Stimulated activated CD4-positive, alpha-beta T cell treated with anti-CD3 and anti-CD28 coated beads, Interleukin-4, amount 100 ng/mL, for 4 hours (primary cell): ENCODE measurements around the gene AGBL2.
A peak's percentile ranks its signal among the peaks of the same experiment; 100 is the strongest.
"Not testable (repeated sequence)": the region's sequence is repeated elsewhere in the genome, so short reads cannot be mapped to it uniquely, and the experiment has no call there.

ENCODE experiments used
- DNase-seq, 2 experiments: peaks; one replicate each; pipeline ENCODE4 v3.0.0-alpha.2; 2020

The AGBL2 gene, protein sequence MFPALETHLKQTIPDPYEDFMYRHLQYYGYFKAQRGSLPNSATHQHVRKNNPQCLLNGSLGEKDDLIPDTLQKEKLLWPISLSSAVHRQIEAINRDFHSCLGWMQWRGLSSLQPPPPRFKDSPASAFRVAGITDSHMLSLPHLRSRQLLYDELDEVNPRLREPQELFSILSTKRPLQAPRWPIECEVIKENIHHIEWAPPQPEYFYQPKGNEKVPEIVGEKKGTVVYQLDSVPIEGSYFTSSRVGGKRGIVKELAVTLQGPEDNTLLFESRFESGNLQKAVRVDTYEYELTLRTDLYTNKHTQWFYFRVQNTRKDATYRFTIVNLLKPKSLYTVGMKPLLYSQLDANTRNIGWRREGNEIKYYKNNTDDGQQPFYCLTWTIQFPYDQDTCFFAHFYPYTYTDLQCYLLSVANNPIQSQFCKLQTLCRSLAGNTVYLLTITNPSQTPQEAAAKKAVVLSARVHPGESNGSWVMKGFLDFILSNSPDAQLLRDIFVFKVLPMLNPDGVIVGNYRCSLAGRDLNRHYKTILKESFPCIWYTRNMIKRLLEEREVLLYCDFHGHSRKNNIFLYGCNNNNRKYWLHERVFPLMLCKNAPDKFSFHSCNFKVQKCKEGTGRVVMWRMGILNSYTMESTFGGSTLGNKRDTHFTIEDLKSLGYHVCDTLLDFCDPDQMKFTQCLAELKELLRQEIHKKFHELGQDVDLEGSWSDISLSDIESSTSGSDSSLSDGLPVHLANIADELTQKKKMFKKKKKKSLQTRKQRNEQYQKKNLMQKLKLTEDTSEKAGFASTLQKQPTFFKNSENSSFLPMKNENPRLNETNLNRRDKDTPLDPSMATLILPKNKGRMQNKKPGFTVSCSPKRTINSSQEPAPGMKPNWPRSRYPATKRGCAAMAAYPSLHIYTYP

DNA sequence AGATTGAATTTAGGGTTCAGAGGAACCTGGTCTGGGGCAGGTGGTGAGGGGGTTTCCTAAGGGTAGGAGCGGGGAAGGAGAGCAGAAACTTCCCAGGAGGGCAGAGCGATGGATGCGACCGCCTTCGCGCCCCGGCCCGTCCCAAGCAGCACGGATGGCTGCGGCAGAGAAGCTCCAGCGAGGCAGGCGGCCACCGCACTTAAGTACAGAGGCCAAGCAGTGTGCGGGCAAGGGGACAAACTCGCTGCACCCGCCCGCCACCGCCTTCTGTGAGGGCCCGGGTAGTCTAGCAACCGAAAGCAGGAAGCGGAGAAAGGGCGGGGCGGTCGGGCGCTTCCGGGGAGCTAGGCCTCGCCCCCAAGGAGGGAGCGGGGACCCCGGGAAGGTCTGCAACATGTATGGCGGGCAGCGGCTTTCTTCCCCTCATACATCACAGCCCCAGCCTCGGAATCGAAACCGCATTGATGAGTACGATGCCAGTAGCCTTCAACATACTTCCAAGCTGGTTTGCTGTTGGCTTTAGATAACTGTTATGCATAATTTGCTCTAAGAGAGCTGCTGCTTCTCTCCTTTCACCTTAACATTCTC is at the start of gene AGBL2:
AGBL2 (minus strand) TSS at position 288 of the 588 bp plus-strand sequence. CDS start 719 bp downstream, outside the sequence.
- peak; percentile 75 to 78 for DNase-seq

DNA sequence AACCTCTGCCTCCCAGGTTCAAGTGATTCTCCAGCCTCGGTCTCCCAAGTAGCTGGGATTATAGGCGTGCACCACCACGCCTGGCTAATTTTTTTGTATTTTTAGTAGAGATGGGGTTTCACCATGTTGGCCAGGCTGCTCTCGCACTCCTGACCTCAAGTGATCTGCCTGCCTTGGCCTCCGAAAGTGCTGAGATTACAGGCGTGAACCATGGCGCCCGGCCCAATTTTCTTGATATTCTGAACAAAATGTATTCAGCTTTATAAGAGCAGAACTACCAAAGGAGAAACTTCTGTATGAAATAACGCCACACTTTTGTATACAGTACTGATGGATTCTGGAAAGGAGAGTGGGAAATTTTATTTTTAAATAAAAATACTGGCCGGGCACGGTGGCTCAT is 44.1 kb upstream of the AGBL2 start:
- DNase-seq, result not testable (repeated sequence)

DNA sequence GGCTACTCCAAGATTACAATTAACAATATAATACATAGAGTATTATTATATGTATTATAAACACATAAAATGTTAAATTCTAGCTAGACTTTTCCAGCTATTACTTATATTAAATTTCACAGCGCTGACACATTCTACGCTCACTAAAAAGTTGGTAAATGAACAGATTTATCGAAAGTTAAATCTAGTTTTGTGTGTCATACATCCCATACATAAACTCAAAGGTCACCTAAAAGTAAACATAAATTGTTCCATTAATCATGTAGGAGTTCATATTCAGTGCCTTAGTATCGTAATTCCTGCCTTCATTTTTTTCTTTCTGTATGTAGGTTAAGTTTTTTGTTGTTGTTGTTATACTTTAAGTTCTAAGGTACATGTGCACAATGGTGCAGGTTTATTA is 41.0 kb upstream of the AGBL2 start:
- DNase-seq, result no peak

DNA sequence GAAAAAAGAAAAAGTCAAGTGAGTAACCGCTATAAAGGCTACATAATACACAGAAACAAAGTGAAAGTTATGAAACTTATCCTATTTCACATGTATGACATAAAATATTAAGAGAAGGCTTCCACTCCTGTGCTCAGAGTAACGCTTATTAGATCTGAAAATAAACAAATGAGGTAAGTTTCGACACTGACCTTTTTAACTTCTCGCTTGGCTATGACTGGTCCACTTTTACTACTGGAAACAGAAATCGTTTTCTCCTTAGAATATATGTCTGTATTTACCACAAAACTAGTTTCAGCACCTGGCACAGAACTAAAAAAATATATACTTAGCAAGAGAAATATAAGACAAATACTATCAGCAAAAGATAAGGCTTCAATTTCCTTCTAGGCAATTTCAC is 35.6 kb upstream of the AGBL2 start:
- DNase-seq, result no peak

DNA sequence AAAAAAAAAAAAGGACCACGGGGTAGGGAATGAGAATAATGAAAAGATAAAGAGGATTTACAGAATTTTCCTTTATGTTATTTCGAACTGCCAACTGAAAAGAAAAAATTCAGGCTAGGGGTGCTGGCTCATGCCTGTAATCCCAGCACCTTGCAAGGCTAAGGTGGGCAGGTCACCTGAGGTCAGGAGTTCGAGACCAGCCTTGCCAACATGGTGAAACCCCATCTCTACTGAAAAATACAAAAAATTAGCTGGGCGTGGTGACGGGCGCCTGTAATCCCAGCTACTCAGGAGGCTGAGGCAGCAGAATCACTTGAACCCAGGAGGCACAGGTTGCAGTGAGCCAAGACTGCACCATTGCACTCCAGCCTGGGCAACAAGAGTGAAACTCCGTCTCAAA is 27.3 kb upstream of the AGBL2 start:
- DNase-seq, result not testable (repeated sequence)

DNA sequence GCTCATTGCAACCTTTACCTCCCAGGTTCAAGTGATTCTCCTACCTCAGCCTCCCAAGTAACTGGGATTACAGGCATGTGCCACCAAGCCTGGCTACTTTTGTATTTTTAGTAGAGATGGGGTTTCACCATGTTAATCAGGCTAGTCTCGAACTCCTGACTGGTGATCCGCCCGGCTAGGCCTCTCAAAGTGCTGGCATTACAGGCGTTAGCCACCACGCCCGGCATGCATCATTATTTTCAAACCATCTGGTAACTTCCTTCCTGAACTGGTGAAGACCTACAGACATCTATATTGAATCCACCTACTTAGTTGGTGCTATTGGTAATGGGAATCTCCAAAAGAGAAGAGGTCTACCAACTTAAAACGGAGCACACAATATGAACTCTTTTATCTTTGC is 22.6 kb upstream of the AGBL2 start:
- not testable (repeated sequence) for DNase-seq

DNA sequence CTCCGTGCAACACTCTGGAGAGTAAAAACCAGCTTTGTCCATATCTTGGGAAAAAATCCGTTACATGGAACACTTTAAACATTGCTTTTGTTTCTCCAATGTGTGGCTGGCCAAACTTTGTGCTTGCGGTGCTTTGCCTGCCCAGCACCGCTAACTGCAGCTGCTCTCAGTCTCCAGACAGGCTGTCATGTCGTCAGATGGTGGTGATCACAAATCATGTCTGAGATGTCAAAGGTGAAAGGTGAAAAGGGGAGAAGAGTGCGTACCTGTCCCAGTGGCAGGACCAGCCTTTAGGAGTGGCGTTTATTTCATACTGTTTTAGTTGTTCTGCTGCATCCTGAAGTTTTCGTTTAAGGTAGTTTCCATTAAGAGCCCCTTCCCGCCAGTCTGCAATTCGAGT is 17.1 kb upstream of the AGBL2 start:
- no peak for DNase-seq

DNA sequence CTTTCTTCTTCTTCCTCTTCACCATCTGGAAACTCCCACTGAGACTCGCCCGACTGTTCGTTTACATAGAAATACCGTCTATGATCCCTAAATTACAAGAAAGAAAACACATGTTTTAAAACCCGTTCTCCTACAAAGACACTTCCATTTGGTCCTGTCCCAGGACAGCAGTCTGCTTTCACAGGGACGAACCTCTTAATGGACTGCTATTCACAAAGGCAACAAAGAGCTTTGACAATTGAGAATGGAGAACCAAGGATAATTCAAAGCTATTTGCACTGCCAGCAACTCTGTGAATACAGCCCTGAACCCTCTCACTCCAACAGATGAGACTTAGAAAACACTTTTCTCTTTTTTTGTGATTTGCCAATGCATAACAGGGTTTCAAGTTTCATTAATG is 16.3 kb upstream of the AGBL2 start:
- no peak for DNase-seq

DNA sequence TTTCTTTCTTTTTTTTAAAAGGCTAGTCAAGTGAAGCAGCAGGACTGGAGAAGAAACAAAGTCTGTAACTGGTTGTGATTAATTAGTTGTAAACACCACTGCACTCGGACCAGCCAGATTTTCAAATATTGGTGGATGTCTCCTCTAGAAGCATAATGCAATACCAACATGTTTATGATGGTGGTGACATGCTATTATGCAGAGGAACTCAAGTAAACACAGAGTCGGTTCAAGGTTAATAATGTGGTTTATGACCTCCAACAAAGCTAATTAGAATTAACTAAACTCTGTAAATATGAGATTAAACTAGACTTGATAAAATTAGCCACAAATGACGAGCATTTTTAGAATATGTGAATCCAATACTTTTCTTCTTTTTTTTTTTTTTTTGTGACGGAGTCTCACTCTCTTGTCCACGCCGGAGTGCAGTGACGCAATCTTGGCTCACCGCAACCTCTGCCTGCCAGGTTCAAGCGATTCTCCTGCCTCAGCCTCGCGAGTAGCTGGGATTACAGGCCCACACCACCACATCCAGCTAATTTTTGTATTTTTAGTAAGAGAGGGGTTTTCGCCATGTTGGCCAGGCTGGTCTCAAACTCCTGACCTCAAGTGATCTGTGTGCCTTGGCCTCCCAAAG is 11.8 kb upstream of the AGBL2 start:
- DNase-seq, result no peak

DNA sequence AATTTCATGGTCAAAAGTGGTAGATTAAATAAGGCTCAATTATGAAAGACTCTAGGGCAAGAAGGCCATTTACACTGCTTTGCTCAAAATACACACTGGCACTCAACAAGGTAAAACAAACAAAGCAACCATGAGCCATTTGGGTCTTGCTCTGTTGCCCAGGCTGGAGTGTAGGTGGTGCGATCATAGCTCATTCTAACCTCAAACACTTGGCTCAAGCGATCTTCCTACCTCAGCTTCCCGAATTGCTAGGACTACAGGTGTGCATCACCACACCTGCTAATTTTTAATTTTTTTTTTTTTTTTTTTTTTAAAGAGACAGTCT is 10.9 kb upstream of the AGBL2 start:
- no peak for DNase-seq

DNA sequence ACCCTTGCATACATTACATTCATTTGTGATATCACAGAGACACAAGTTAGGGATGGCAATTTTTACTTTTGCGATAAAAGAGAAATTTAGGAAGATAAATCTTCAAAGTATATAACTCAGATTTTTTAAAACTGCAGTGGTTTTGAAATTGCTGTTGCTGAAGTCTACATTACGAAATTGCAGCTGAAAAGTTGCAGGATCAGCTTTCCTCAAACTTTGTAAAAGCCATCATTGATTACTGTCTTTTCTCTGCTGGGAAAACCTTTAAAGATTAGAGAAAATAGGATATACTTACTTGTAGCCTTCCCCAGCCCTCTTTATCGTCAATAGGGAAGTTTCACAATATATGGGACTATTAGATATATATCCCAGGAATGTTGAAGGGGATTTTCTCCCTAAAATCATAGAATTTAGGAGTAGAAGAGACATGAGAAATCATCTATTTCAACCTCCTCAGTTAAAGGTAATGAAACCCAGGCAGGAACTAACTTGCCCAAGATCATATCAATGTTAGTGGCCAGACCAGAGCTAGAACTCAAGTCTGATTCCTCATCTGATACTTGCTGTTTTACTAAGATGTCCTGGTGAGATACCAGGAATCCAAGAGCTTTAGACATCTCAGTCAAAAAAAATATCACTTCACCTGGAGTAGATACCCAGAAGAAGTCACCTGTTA is 10.4 kb upstream of the AGBL2 start:
- no peak for DNase-seq

DNA sequence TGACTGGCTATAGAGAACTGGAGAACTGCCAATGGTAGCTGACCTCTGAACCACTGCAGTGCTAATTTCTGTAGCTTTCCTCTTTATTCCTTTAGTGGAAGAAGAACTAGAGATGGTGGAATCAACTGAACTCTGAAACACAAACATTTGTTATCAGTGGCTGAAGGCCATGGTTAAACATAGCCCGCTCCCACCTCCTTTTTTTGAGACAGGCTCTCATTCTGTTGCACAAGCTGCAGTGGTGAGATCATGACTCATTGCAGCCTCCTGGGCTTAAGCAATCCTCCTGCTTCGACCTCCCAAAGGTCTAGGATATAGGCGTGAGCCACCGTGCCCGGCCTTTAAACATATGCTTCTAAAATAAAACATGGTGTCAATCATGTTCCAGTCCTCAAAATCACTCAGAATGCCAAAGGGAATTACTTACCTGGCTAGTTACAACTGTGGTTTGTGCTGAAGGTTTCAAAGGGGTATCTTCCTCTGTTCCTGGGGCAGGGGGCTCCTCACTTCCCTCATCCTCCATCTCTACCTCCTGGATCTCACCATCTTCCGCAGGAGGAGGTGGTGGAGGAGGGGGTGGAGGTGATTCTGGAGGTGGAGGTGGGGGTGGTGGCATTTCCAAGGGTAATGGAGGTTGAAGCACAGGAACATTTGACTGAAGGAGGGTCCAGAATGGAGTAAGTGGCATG is 9.0 kb upstream of the AGBL2 start:
- DNase-seq, result no peak

DNA sequence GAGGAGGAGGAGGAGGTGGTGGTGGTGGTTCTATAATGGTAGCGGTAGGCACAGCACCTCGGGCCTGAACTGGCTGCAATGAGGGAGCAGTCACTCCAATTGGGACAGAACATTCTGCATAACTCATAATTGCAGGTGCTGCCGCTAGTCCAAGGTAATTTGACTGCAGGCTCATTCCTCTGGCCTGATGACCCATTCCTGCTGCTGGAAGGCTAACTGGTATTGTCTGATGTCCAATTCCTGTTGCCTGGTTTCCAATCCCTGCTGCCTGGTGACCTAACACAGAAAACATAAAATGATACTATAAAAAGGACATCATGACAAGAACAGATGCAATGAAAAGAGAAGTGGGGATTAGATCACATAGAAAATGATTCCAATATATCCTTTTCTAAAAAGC is 7.9 kb upstream of the AGBL2 start:
- DNase-seq, result no peak

DNA sequence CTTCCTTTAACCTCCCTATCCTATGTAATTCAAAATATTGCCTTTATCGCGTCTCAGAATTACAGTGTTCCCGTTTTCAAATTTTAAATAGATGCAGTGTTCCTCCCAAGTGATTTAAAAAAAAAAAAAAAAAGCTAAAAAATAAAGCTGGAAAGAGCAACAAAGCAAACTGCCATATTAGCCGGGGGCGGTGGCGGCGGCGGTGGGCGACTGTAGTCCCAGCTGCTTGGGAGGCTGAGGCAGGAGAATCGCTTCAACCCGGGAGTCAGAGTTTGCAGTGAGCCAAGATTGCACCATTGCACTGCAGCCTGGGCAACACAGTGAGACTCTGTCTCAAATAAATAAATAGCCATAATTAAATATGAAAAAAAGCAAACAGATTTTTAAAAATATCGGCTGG is 5.5 kb upstream of the AGBL2 start:
- no peak for DNase-seq

DNA sequence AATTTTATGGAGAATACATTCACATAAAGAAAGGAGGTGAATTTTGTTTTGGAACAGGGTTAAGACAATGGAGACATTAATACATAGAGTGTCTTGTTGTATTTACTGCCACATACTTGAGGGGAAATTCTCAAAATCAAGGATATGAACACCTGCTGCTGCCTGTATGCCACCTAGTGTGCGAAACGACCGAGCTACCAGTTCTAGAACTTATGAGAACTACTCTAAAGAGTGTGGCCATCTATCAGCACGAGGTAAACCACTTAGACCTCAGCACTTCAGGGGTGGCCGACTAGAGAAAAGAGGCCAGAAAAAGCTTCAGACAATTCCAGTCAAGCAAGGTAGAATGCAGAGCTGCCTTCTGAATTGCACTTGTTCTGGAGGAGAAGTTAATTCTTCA is 1.5 kb upstream of the AGBL2 start:
- no peak for DNase-seq

DNA sequence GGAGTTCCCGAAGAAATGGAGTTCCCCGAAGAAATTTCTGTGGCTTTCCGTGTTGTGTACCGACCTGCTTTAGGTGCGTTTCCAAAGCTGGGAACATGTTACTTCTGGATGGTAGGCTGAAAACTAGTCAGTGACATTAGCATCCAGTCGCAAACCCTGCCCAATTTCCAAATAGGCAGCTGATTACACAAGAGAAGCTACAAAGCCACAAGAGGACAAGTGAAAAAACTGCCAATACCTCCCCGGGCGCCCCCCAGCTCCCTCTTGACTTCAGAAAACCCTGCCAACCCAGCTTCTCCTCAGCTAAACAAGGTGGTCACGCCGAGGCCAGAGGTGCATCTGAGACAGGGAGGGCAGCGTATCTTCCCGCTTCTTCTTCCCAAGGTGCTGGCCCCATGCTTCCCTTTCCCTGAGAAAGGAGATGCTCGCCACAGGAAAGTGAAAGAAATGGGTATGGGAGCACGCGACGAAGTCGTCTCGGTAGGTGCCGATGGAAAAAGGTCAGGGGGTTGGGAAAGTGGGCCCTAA is 551 bp downstream of the AGBL2 start:
- no peak for DNase-seq

DNA sequence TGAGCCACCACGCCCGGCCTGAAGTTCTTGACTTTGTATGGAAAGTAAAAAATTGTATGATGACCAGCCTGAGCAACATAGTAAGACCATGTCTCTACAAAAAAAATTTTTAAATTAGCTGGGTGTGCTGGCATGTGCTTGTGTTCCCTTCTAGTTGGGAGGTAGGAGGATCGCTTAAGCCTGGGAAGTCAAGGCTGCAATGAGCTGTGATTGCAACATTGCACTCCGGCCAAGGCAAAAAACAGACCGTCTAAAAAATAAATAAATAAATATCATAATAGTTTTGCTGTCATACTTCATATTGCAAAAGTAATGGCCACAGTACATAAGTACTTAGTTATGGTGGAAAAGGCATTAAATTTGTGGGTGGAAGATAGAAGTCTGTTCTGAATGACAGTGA is 3.4 kb downstream of the AGBL2 start:
- DNase-seq, result no peak

DNA sequence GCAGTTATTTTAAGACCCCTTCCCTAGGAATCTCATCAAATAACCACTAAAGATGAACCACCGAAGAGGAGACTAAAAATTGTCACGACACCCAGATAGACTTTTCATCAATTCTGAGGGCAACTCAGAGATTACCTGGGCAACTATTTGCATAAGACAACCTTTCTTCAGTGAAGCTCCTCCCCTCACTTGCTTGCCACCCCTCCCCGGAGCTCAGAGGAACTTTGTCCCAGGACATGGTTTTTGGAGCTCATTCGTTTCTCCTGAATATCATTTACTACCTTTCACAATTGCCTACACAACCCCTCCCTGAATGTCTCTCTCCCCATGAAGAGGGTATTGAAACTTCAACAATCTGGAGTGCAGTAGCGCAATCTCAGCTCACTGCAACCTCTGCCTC is 3.9 kb downstream of the AGBL2 start:
- DNase-seq, result no peak

DNA sequence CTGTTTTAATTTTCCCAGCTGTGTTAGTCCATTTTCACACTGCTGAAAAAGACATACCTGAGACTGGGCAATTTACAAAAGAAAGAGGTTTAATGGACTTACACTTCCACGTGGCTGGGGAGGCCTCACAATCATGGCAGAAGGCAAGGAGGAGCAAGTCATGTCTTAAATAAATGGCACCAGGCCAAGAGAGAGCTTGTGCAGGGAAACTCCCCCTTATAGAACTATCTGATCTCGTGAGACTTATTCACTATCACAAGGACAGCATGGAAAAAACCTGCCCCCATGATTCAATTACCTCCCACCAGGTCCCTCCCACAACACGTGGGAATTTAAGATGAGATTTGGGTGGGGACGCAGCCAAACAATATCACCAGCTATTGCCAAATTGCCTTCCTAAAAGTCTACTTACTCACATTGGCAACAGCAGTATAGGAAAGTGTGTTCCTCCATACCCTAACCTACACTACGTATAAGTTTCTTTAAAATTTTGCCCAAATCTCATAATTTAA is 7.8 kb downstream of the AGBL2 start:
- not testable (repeated sequence) for DNase-seq

DNA sequence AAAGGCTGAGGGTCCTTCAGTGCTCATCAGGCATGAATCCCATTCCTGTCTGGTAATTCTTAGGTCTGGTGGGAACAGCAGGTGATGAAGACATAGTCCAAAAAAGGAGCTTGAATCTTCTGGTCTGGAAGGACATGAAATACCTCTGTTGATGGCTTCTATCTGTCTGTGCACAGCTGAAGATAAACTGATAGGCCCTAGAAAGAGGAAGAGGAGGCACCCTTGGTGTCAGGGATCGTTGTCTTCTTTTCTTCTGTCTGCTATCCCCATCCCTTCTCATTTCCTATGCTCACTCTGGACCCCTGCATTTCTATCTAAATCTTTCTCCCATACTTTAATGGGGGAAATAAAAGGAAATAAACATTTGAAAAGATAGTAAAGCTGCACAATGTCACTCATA is 9.4 kb downstream of the AGBL2 start:
- DNase-seq, result no peak

DNA sequence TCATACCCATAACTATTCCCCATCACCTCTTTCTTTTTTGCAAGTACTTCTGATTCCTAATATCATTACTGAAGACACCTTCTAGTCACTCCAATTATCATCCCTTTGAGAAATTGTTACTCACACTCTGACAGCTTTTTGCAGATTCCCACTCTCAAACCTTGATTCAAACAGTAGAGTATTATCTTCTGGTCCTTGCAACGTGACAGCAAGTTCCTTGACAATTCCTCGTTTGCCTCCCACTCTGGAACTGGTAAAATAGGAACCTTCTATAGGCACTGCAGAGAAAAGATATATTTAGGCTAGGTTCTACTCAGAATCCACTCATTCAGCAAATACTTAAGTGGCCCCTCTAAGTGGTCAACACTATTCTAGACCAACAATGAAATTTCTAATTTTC is 23.2 kb downstream of the AGBL2 start:
- no peak for DNase-seq

DNA sequence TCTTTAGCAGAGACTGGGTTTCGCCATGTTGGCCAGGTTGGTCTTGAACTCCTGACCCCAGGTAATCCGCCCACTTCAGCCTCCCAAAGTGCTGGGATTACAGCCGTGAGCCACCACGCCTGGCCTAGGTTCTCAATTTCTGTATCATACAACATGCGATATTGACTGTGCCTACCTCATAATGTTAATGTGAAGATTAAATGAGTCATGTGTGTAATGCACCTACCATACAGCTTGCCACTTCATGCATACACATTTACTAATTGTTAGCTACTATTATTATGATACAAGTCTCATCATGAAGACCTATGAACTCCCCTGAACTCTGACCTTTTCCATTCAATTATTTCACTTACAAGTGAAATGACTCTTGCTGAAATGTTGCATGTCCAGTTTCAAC is 25.7 kb downstream of the AGBL2 start:
- DNase-seq, result no peak
